ENCODE data around the gene ZNF175. TPM values are rescaled to one million over a fixed set of nuclear protein-coding genes. Genes with fewer than 3 reads are reported as not detected.

ZNF175 gene
- total and polyA plus RNA-seq, 2 donors (not counting 3 experiments of a cell fraction or from before 2014, with no cell fraction given) = 4.9 to 16.5 TPM

DNA sequence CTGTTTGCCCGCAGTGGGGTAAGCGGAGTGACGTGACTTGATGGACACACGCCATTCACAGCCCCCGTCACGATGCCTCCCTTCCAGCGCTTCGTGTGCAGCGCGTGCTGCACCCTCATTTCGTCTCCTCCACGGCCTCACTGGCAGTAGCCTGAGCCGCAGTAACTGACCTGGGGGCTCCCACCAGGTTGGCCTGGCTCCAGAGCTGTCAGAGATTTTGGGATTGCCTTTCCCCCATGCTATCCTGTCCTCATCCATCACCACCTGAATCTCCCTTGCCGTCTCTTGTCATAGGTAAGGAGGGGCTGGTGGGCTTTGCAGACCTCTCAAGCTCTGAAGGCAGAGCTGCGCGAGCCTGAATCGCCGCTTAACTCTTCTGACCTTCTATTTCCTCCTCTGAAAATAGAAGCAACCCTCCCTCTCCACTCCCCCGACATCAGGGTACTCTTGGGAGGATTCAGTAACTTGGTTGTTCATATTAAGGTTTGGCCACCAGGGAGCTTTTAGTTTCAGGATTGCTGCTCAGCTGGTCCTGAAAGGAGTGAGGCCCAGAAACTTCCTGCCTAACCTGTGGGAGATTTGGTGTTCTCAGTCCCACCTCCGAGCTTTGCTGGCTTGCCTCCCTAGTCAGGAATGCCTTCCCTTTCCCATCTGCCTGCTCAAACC is 31.2 kb downstream of the ZNF175 start:
- no TSS peak for BruUV-seq (replicated peaks)
- no peak overlapping the region for H3K4me2 ChIP-seq (ENCODE audit: insufficient read depth, low read length)

More for the DNA sequence above, 31.2 kb downstream of the ZNF175 start:
- Histone ChIP-seq H3K4me3 (replicated peaks in 1 of 3; ENCODE audit: insufficient read depth in 1 of 3, low read depth in 1 of 3, low read length in 3 of 3) (no peak overlapping the region), H3K27ac (ENCODE audit: insufficient read depth, low read depth, low read length) (no peak overlapping the region), H3K4me1 (ENCODE audit: control insufficient read depth, extremely low read depth, insufficient read depth, low read length) (no peaks in the 10 kb centered on the region), H3K27me3 (ENCODE audit: control insufficient read depth in 2 of 2, insufficient read depth in 2 of 2, low read length in 2 of 2) (peaks cover 6 to 16% of the 10 kb centered on the region in 2 experiments), H4K20me1 (replicated peaks; ENCODE audit: control insufficient read depth, extremely low read depth, insufficient read depth, low read length) (no peaks in the 10 kb centered on the region), H3K9me1 (replicated peaks; ENCODE audit: control insufficient read depth, extremely low read depth, insufficient read depth, low read length) (no peaks in the 10 kb centered on the region), H3K9ac (replicated peaks; ENCODE audit: extremely low read depth, insufficient read depth, low read length) (no peak overlapping the region), H2AFZ (ENCODE audit: low read depth, low read length) (no peak overlapping the region), H3K79me2 (ENCODE audit: control insufficient read depth, insufficient read depth, low read length) (no peaks in the 10 kb centered on the region), H3K9me3 (replicated peaks; ENCODE audit: control insufficient read depth, insufficient read depth, low read length) (no peaks in the 10 kb centered on the region), H3K36me3 (ENCODE audit: control insufficient read depth in 2 of 2, extremely low read depth in 1 of 2, insufficient read depth in 2 of 2, low read length in 2 of 2) (no peaks in the 10 kb centered on the region)
- TF ChIP-seq POLR2AphosphoS5 (IDR thresholded peaks at IDR 0.05; ENCODE audit: insufficient read depth, low read depth, low read length) (no peak), MAX (IDR thresholded peaks at IDR 0.05; ENCODE audit: insufficient read depth, insufficient read length) (no peak), FOS (IDR thresholded peaks at IDR 0.05; ENCODE audit: borderline replicate concordance, insufficient read depth, low read length) (no peak), JUN (IDR thresholded peaks at IDR 0.05; ENCODE audit: borderline replicate concordance, insufficient read depth, insufficient read length, low read depth) (no peak), POLR2A (IDR thresholded peaks at IDR 0.05; ENCODE audit: low read depth, low read length) (no peak), GATA2 (IDR thresholded peaks at IDR 0.05; ENCODE audit: insufficient read depth, insufficient read length, low read depth, low read length) (no peak), MYC (IDR thresholded peaks at IDR 0.05; ENCODE audit: low read depth, low read length) (no peak), EZH2 (IDR thresholded peaks at IDR 0.05; ENCODE audit: borderline replicate concordance, low read depth, low read length, severe bottlenecking) (no peak)
- TF ChIP-seq, protein P1, sequence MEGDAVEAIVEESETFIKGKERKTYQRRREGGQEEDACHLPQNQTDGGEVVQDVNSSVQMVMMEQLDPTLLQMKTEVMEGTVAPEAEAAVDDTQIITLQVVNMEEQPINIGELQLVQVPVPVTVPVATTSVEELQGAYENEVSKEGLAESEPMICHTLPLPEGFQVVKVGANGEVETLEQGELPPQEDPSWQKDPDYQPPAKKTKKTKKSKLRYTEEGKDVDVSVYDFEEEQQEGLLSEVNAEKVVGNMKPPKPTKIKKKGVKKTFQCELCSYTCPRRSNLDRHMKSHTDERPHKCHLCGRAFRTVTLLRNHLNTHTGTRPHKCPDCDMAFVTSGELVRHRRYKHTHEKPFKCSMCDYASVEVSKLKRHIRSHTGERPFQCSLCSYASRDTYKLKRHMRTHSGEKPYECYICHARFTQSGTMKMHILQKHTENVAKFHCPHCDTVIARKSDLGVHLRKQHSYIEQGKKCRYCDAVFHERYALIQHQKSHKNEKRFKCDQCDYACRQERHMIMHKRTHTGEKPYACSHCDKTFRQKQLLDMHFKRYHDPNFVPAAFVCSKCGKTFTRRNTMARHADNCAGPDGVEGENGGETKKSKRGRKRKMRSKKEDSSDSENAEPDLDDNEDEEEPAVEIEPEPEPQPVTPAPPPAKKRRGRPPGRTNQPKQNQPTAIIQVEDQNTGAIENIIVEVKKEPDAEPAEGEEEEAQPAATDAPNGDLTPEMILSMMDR (IDR thresholded peaks at IDR 0.05; ENCODE audit: extremely low read depth in 1 of 2, insufficient read depth in 1 of 2, low read depth in 1 of 2, low read length in 2 of 2) = no peak
- no peak for DNase-seq (ENCODE audit: low read depth, low spot score)
- dilution Hi-C loops (cut with MboI; ENCODE audit: extremely low pct_ligation_motif_present, low sequenced_read_pairs) = no loop called here
- POLR2A ChIA-PET = no interaction called here
- intact Hi-C loops (cut with micrococcal nuclease) = no loop called here
- CTCF ChIA-PET = interaction anchor here (1.0 kb wide), 1 partner anchor 116 kb away, joined by 3 read pairs; no protein-coding TSS in a partner anchor
- no peak for FAIRE-seq

Measured in endothelial cell of umbilical vein (primary cell).